SK-N-SH (cell line): ENCODE measurements around the gene SQOR.

Experiments
- JUND ChIP-seq: IDR thresholded peaks from 2 replicates; pipeline ENCODE4 v1.4.0; 2012
- NFIC ChIP-seq: IDR thresholded peaks from 2 replicates; pipeline ENCODE4 v1.4.0; 2012; ENCODE audit warnings: borderline replicate concordance
- POLR2AphosphoS5 ChIP-seq: IDR thresholded peaks from 2 replicates; pipeline ENCODE4 v1.6.1; 2012; ENCODE audit warnings: low read depth, low read length
- RAD21 ChIP-seq: IDR thresholded peaks from 2 replicates; pipeline ENCODE4 v1.6.1; 2012; ENCODE audit warnings: mild to moderate bottlenecking, low read length
- RCOR1 ChIP-seq: fragments of 150-350 bp; IDR thresholded peaks from 2 replicates; pipeline ENCODE4 v1.6.1; 2017; ENCODE audit warnings: antibody characterized with exemption, low read length
- RFX5 ChIP-seq: IDR thresholded peaks from 2 replicates; pipeline ENCODE4 v1.6.1; 2012; ENCODE audit warnings: mild to moderate bottlenecking, improper control_type of control experiment, low read length
- SIN3A ChIP-seq: IDR thresholded peaks from 2 replicates; pipeline ENCODE4 v1.6.1; 2012; ENCODE audit warnings: low read depth, mild to moderate bottlenecking, low read length, moderate library complexity, borderline replicate concordance
- TCF12 ChIP-seq: IDR thresholded peaks from 2 replicates; pipeline ENCODE4 v1.4.0; 2012
- TF ChIP-seq, protein P1 (sequence below): fragments of 200-600 bp; sonication (generic); IDR thresholded peaks from 2 replicates; pipeline ENCODE4 v1.6.1; 2017; ENCODE audit warnings: antibody characterized with exemption, mild to moderate bottlenecking, moderate library complexity
- TF ChIP-seq, protein P2 (sequence below): IDR thresholded peaks from 2 replicates; pipeline ENCODE4; 2012

DNA sequence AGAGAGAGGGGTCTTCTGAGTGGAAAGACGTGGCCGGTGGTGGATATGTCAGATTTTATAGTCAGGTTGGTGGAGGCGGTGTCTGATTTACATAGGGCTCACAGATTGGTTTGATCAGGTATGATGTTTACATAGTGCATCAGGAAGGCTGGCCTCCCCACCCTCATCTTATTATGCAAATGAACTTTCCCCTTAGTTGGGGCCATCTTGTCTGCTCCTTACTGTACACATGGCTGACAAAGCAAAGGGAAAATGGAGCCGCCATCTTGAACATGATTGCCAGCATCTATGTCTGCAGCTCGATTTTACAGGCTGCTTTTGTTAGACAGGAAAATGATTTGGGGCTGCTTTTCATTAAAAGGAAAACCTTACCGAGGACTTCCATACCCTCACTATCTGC, 19.9 kb downstream of the SQOR start:
- TF ChIP-seq RAD21, result no peak
- TF ChIP-seq, protein P1, sequence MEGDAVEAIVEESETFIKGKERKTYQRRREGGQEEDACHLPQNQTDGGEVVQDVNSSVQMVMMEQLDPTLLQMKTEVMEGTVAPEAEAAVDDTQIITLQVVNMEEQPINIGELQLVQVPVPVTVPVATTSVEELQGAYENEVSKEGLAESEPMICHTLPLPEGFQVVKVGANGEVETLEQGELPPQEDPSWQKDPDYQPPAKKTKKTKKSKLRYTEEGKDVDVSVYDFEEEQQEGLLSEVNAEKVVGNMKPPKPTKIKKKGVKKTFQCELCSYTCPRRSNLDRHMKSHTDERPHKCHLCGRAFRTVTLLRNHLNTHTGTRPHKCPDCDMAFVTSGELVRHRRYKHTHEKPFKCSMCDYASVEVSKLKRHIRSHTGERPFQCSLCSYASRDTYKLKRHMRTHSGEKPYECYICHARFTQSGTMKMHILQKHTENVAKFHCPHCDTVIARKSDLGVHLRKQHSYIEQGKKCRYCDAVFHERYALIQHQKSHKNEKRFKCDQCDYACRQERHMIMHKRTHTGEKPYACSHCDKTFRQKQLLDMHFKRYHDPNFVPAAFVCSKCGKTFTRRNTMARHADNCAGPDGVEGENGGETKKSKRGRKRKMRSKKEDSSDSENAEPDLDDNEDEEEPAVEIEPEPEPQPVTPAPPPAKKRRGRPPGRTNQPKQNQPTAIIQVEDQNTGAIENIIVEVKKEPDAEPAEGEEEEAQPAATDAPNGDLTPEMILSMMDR, result no peak
- no peak for TF ChIP-seq RCOR1
- TF ChIP-seq, protein P2, sequence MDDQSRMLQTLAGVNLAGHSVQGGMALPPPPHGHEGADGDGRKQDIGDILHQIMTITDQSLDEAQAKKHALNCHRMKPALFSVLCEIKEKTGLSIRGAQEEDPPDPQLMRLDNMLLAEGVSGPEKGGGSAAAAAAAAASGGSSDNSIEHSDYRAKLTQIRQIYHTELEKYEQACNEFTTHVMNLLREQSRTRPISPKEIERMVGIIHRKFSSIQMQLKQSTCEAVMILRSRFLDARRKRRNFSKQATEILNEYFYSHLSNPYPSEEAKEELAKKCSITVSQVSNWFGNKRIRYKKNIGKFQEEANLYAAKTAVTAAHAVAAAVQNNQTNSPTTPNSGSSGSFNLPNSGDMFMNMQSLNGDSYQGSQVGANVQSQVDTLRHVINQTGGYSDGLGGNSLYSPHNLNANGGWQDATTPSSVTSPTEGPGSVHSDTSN, result no peak
- TF ChIP-seq SIN3A, result no peak
- no peak for TF ChIP-seq TCF12
- TF ChIP-seq POLR2AphosphoS5, result no peak
- no peak for TF ChIP-seq NFIC
- TF ChIP-seq JUND, result no peak
- no peak for TF ChIP-seq RFX5
